NCI-H748 (cell line): ENCODE measurements around the gene SDK2.
"Not testable (repeated sequence)": the region's sequence is repeated elsewhere in the genome, so short reads cannot be mapped to it uniquely, and the experiment has no call there.

Source experiments
- DNase-seq: peaks from one replicate; lab custom pipeline; 2025; ENCODE audit not compliant: unreplicated experiment; lab: John Stamatoyannopoulos, UW

Gene SDK2

GRCh38 chr17:73309727-73310596 lies 334.3 kb downstream of the SDK2 start:
- DNase-seq: no peak

- DNase-seq: not testable (repeated sequence)
These were observed 335.3 kb downstream of the SDK2 start for GRCh38 chr17:73308959-73309358.

- no peak for DNase-seq
These were observed 336.0 kb downstream of the SDK2 start for GRCh38 chr17:73308017-73308823.

GRCh38 chr17:73307130-73307529 lies 337.1 kb downstream of the SDK2 start:
- no peak for DNase-seq

- DNase-seq: no peak
These were observed 338.1 kb downstream of the SDK2 start for GRCh38 chr17:73305845-73306836.

GRCh38 chr17:73304971-73305812 lies 339.1 kb downstream of the SDK2 start:
- DNase-seq: no peak

- no peak for DNase-seq
These were observed 339.8 kb downstream of the SDK2 start for GRCh38 chr17:73304438-73304837.

- DNase-seq: no peak
These were observed 342.1 kb downstream of the SDK2 start for GRCh38 chr17:73302189-73302588.

- no peak for DNase-seq
These were observed 342.9 kb downstream of the SDK2 start for GRCh38 chr17:73301369-73301768.

GRCh38 chr17:73300392-73300791 lies 343.9 kb downstream of the SDK2 start:
- no peak for DNase-seq

GRCh38 chr17:73297934-73298861 lies 346.0 kb downstream of the SDK2 start:
- DNase-seq: no peak

- no peak for DNase-seq
These were observed 350.7 kb downstream of the SDK2 start for GRCh38 chr17:73293480-73293911.

GRCh38 chr17:73293031-73293430 lies 351.2 kb downstream of the SDK2 start:
- no peak for DNase-seq

GRCh38 chr17:73292031-73292531 lies 352.2 kb downstream of the SDK2 start:
- DNase-seq: no peak

GRCh38 chr17:73291260-73291801 lies 352.9 kb downstream of the SDK2 start:
- DNase-seq: no peak

- no peak for DNase-seq
These were observed 353.6 kb downstream of the SDK2 start for GRCh38 chr17:73290399-73291259.

GRCh38 chr17:73289549-73290254 lies 354.5 kb downstream of the SDK2 start:
- no peak for DNase-seq
